Measurements from ENCODE around the gene DNMT3L. TPM values are rescaled to one million over a fixed set of nuclear protein-coding genes. Genes with fewer than 3 reads are reported as not detected.
"Not testable (repeated sequence)": the region's sequence is repeated elsewhere in the genome, so short reads cannot be mapped to it uniquely, and the experiment has no call there.

Gene DNMT3L
- polyA plus RNA-seq, 3 donors from 2014 or later, result not detected

GRCh38 chr21:44260066-44260465, 1.6 kb downstream of the DNMT3L start:
- no peak overlapping the region for H3K27ac Mint-ChIP-seq
- no peak overlapping the region for H3K4me3 Mint-ChIP-seq
- no peak for DNase-seq
- no peaks in the 10 kb centered on the region for H3K27me3 Mint-ChIP-seq (ENCODE audit: low read depth in 3 of 3)
- H3K36me3 Mint-ChIP-seq, result no peaks in the 10 kb centered on the region
- no peaks in the 10 kb centered on the region for H3K4me1 Mint-ChIP-seq
- no peaks in the 10 kb centered on the region for H3K9me3 Mint-ChIP-seq

- Mint-ChIP-seq H3K27ac (no peak overlapping the region), H3K9me3 (no peaks in the 10 kb centered on the region), H3K4me1 (no peaks in the 10 kb centered on the region), H3K36me3 (no peaks in the 10 kb centered on the region), H3K27me3 (ENCODE audit: low read depth in 3 of 3) (peaks cover 0 to 1% (median 0%) of the 10 kb centered on the region in 3 donors), H3K4me3 (no peak overlapping the region)
- no peak for DNase-seq
Observed at GRCh38 chr21:44259082-44259705, 2.5 kb downstream of the DNMT3L start.

GRCh38 chr21:44258056-44258725, 3.5 kb downstream of the DNMT3L start:
- H3K4me1 Mint-ChIP-seq, result no peaks in the 10 kb centered on the region
- no peak overlapping the region for H3K27ac Mint-ChIP-seq
- peaks cover 0 to 1% (median 0%) of the 10 kb centered on the region in 3 donors for H3K27me3 Mint-ChIP-seq (ENCODE audit: low read depth in 3 of 3)
- H3K9me3 Mint-ChIP-seq, result no peaks in the 10 kb centered on the region
- no peak for DNase-seq
- H3K36me3 Mint-ChIP-seq, result no peaks in the 10 kb centered on the region
- no peak overlapping the region for H3K4me3 Mint-ChIP-seq

- H3K4me3 Mint-ChIP-seq, result no peak overlapping the region
- no peaks in the 10 kb centered on the region for H3K9me3 Mint-ChIP-seq
- H3K27ac Mint-ChIP-seq, result no peak overlapping the region
Observed at GRCh38 chr21:44255511-44255981, 6.2 kb downstream of the DNMT3L start.

GRCh38 chr21:44253832-44254710, 7.6 kb downstream of the DNMT3L start:
- Mint-ChIP-seq H3K27me3 (ENCODE audit: low read depth in 3 of 3) (peaks cover 0 to 1% (median 0%) of the 10 kb centered on the region in 3 donors), H3K27ac (no peak overlapping the region)
- no peak for DNase-seq

More at GRCh38 chr21:44255511-44255981, 6.2 kb downstream of the DNMT3L start:
- Mint-ChIP-seq H3K27me3 (ENCODE audit: low read depth in 3 of 3) (peaks cover 0 to 1% (median 0%) of the 10 kb centered on the region in 3 donors), H3K36me3 (no peaks in the 10 kb centered on the region), H3K4me1 (no peaks in the 10 kb centered on the region)
- no peak for DNase-seq

GRCh38 chr21:44249204-44250037, 12.3 kb downstream of the DNMT3L start:
- not testable (repeated sequence) for H3K9me3 Mint-ChIP-seq; H3K36me3 Mint-ChIP-seq; H3K4me1 Mint-ChIP-seq; H3K27me3 Mint-ChIP-seq (ENCODE audit: low read depth in 3 of 3); DNase-seq; H3K4me3 Mint-ChIP-seq; H3K27ac Mint-ChIP-seq

More at GRCh38 chr21:44253832-44254710, 7.6 kb downstream of the DNMT3L start:
- Mint-ChIP-seq H3K4me1 (no peaks in the 10 kb centered on the region), H3K36me3 (no peaks in the 10 kb centered on the region), H3K4me3 (no peak overlapping the region), H3K9me3 (no peaks in the 10 kb centered on the region)

- H3K27ac Mint-ChIP-seq; DNase-seq; H3K4me3 Mint-ChIP-seq; H3K9me3 Mint-ChIP-seq; H3K4me1 Mint-ChIP-seq; H3K36me3 Mint-ChIP-seq; H3K27me3 Mint-ChIP-seq (ENCODE audit: low read depth in 3 of 3): not testable (repeated sequence)
Observed at GRCh38 chr21:44247904-44248303, 13.8 kb downstream of the DNMT3L start.

- not testable (repeated sequence) for H3K4me1 Mint-ChIP-seq; H3K4me3 Mint-ChIP-seq; H3K27me3 Mint-ChIP-seq (ENCODE audit: low read depth in 3 of 3); DNase-seq; H3K27ac Mint-ChIP-seq; H3K9me3 Mint-ChIP-seq; H3K36me3 Mint-ChIP-seq
Observed at GRCh38 chr21:44243980-44244379, 17.7 kb downstream of the DNMT3L start.

- H3K9me3 Mint-ChIP-seq; H3K27me3 Mint-ChIP-seq (ENCODE audit: low read depth in 3 of 3); H3K4me3 Mint-ChIP-seq; H3K4me1 Mint-ChIP-seq; DNase-seq; H3K36me3 Mint-ChIP-seq; H3K27ac Mint-ChIP-seq: not testable (repeated sequence)
Observed at GRCh38 chr21:44241281-44241680, 20.4 kb downstream of the DNMT3L start.

GRCh38 chr21:44240842-44241241, 20.9 kb downstream of the DNMT3L start, which contains the start of gene ICOSLG:
Gene ICOSLG (minus strand): TSS chr21:44240943. CDS start chr21:44240817, 126 bp downstream.
- H3K27ac Mint-ChIP-seq; DNase-seq; H3K4me3 Mint-ChIP-seq; H3K27me3 Mint-ChIP-seq (ENCODE audit: low read depth in 3 of 3); H3K9me3 Mint-ChIP-seq; H3K4me1 Mint-ChIP-seq; H3K36me3 Mint-ChIP-seq: not testable (repeated sequence)

GRCh38 chr21:44240353-44240752, 21.3 kb downstream of the DNMT3L start:
- not testable (repeated sequence) for H3K9me3 Mint-ChIP-seq; H3K4me3 Mint-ChIP-seq; H3K27me3 Mint-ChIP-seq (ENCODE audit: low read depth in 3 of 3); H3K36me3 Mint-ChIP-seq; DNase-seq; H3K4me1 Mint-ChIP-seq; H3K27ac Mint-ChIP-seq

GRCh38 chr21:44229561-44229960, 32.1 kb downstream of the DNMT3L start:
- H3K4me1 Mint-ChIP-seq; H3K9me3 Mint-ChIP-seq; DNase-seq; H3K4me3 Mint-ChIP-seq; H3K36me3 Mint-ChIP-seq; H3K27me3 Mint-ChIP-seq (ENCODE audit: low read depth in 3 of 3); H3K27ac Mint-ChIP-seq: not testable (repeated sequence)

GRCh38 chr21:44228109-44228508, 33.6 kb downstream of the DNMT3L start:
- not testable (repeated sequence) for H3K27me3 Mint-ChIP-seq (ENCODE audit: low read depth in 3 of 3); DNase-seq; H3K9me3 Mint-ChIP-seq; H3K36me3 Mint-ChIP-seq; H3K4me3 Mint-ChIP-seq; H3K4me1 Mint-ChIP-seq; H3K27ac Mint-ChIP-seq

Measured in immature natural killer cell (primary cell).